GM21423 (cell line): ENCODE data around the gene SMYD3.

ENCODE experiments used
- ATAC-seq: cut with Tn5 transposase; IDR thresholded peaks from one replicate; pipeline ENCODE4 v1.9.1; 2021; ENCODE audit warnings: mild to moderate bottlenecking, moderate library complexity; ENCODE audit not compliant: unreplicated experiment

The SMYD3 gene

GRCh38 chr1:245938046-245938435 lies 569.0 kb downstream of the SMYD3 start:
- no peak for ATAC-seq

GRCh38 chr1:245937316-245938045 lies 569.6 kb downstream of the SMYD3 start:
- no peak for ATAC-seq

GRCh38 chr1:245934409-245934808 lies 572.7 kb downstream of the SMYD3 start:
- no peak for ATAC-seq

GRCh38 chr1:245933431-245934045 lies 573.5 kb downstream of the SMYD3 start:
- ATAC-seq = no peak

- no peak for ATAC-seq
Observed at GRCh38 chr1:245932302-245932972, 574.6 kb downstream of the SMYD3 start.

GRCh38 chr1:245931450-245931849 lies 575.6 kb downstream of the SMYD3 start:
- no peak for ATAC-seq

GRCh38 chr1:245929224-245929623 lies 577.9 kb downstream of the SMYD3 start:
- no peak for ATAC-seq

GRCh38 chr1:245926888-245927287 lies 580.2 kb downstream of the SMYD3 start:
- ATAC-seq = no peak

- ATAC-seq = no peak
Observed at GRCh38 chr1:245923215-245923614, 583.9 kb downstream of the SMYD3 start.

- ATAC-seq = no peak
Observed at GRCh38 chr1:245921417-245921816, 585.7 kb downstream of the SMYD3 start.

GRCh38 chr1:245917403-245917802 lies 589.7 kb downstream of the SMYD3 start:
- no peak for ATAC-seq

GRCh38 chr1:245915841-245916240 lies 591.2 kb downstream of the SMYD3 start:
- ATAC-seq = no peak

GRCh38 chr1:245915406-245915805 lies 591.7 kb downstream of the SMYD3 start:
- ATAC-seq = no peak

GRCh38 chr1:245908543-245908942 lies 598.5 kb downstream of the SMYD3 start:
- no peak for ATAC-seq

- ATAC-seq = no peak
Observed at GRCh38 chr1:245906207-245906606, 600.9 kb downstream of the SMYD3 start.

GRCh38 chr1:245903851-245904250 lies 603.2 kb downstream of the SMYD3 start:
- no peak for ATAC-seq

- no peak for ATAC-seq
Observed at GRCh38 chr1:245901565-245901964, 605.5 kb downstream of the SMYD3 start.

- ATAC-seq = no peak
Observed at GRCh38 chr1:245901037-245901436, 606.0 kb downstream of the SMYD3 start.

GRCh38 chr1:245898581-245898980 lies 608.5 kb downstream of the SMYD3 start:
- ATAC-seq = no peak

- no peak for ATAC-seq
Observed at GRCh38 chr1:245896258-245896657, 610.8 kb downstream of the SMYD3 start.

GRCh38 chr1:245895455-245895959 lies 611.6 kb downstream of the SMYD3 start:
- no peak for ATAC-seq

- no peak for ATAC-seq
Observed at GRCh38 chr1:245894843-245895242, 612.2 kb downstream of the SMYD3 start.
